A549 (cell line): ENCODE data around the gene CNOT1. TPM values are rescaled to one million over a fixed set of nuclear protein-coding genes. Genes with fewer than 3 reads are reported as not detected.

Experiments
- ATAC-seq, 2 experiments: fragments of 200-7000 bp in 1 of 2; fragments of >200 bp in 1 of 2; cut with Nextera tagmentation in 1 of 2; cut with Tn5 transposase in 1 of 2; 3 replicates each; pipeline versions ENCODE4 v1.8.0 to v1.9.1; 2018 to 2020; ENCODE audit warnings: mild to moderate bottlenecking in 1 of 2, moderate library complexity in 1 of 2
- CTCF ChIA-PET: fragments of 300-600 bp; sonication (Branson Sonifier 250); formaldehyde crosslinking; extraction: SDS; loops from one replicate; lab custom pipeline; 2021; ENCODE audit warnings: antibody characterized with exemption, inconsistent platforms; lab: Yijun Ruan, JAX
- POLR2A ChIA-PET: fragments of 350-600 bp; formaldehyde crosslinking; extraction: SDS; loops from one replicate; lab custom pipeline; 2021; ENCODE audit warnings: antibody characterized with exemption, inconsistent platforms; lab: Yijun Ruan, JAX
- DNase-seq, 2 experiments: peaks; one replicate each; pipeline versions ENCODE4 v3.0.0 to v3.0.0-alpha.2; 2011 to 2016; ENCODE audit warnings: low read depth in 1 of 2, low spot score in 1 of 2
- FAIRE-seq: peaks from 2 replicates; lab custom pipeline; 2011; peaks lifted over from hg19 to GRCh38; lab: Jason Lieb, UNC
- H3K27ac ChIP-seq, 2 experiments: fragments of >200 bp; sonication (Bioruptor Twin); formaldehyde crosslinking; 3 replicates each; pipeline ENCODE4 v1.5.1; 2016 to 2017
- H3K4me1 ChIP-seq: fragments of >200 bp; sonication (Bioruptor Twin); formaldehyde crosslinking; 3 replicates; pipeline ENCODE4 v1.6.1; 2016
- H3K4me2 ChIP-seq: fragments of >200 bp; sonication (Bioruptor Twin); formaldehyde crosslinking; 3 replicates; pipeline ENCODE4 v1.6.1; 2016
- H3K4me3 ChIP-seq: fragments of >200 bp; sonication (Bioruptor Twin); formaldehyde crosslinking; 3 replicates; pipeline ENCODE4 v1.5.1; 2016
- H3K9me3 ChIP-seq: fragments of >200 bp; sonication (Bioruptor Twin); formaldehyde crosslinking; 3 replicates; pipeline ENCODE4 v1.6.1; 2016
- BCL3 ChIP-seq: fragments of >200 bp; sonication (Bioruptor Twin); formaldehyde crosslinking; IDR thresholded peaks from 3 replicates; pipeline ENCODE4 v1.6.1; 2016
- CBX8 ChIP-seq: fragments of 200-600 bp; sonication (generic); IDR thresholded peaks from 2 replicates; pipeline ENCODE4 v1.6.1; 2016
- CTCF ChIP-seq: fragments of >200 bp; sonication (Bioruptor Twin); formaldehyde crosslinking; IDR thresholded peaks from 3 replicates; pipeline ENCODE4 v1.5.1; 2016
- FOSB ChIP-seq: fragments of 250-450 bp; sonication (Bioruptor Pico); IDR thresholded peaks from 2 replicates; pipeline ENCODE4 v1.5.0; 2020; ENCODE audit warnings: mild to moderate bottlenecking, moderate library complexity
- FOSL2 ChIP-seq, 2 experiments: fragments of 450-650 bp in 1 of 2; fragments of >200 bp in 1 of 2; sonication (Bioruptor Twin) in 1 of 2; formaldehyde crosslinking; IDR thresholded peaks; 2 replicates each; pipeline versions ENCODE4 v1.5.0 to v1.6.1; 2016 to 2020; ENCODE audit warnings: mild to moderate bottlenecking in 1 of 2, moderate library complexity in 1 of 2
- GATA3 ChIP-seq: IDR thresholded peaks from 2 replicates; pipeline ENCODE4 v1.6.1; 2012; ENCODE audit warnings: borderline replicate concordance
- HMGXB4 ChIP-seq: fragments of 250-450 bp; sonication (Bioruptor Pico); IDR thresholded peaks from 2 replicates; pipeline ENCODE4 v1.5.0; 2021; ENCODE audit warnings: mild to moderate bottlenecking, moderate library complexity, borderline replicate concordance
- HOXA7 ChIP-seq: fragments of 250-450 bp; sonication (Bioruptor Pico); IDR thresholded peaks from 2 replicates; pipeline ENCODE4 v1.5.0; 2020; ENCODE audit warnings: mild to moderate bottlenecking, moderate library complexity
- HOXB13 ChIP-seq: fragments of 250-450 bp; sonication (Bioruptor Pico); IDR thresholded peaks from 2 replicates; pipeline ENCODE4 v1.5.0; 2020; ENCODE audit warnings: low read depth, mild to moderate bottlenecking, moderate library complexity
- HOXB5 ChIP-seq: fragments of 250-450 bp; sonication (Bioruptor Pico); IDR thresholded peaks from 2 replicates; pipeline ENCODE4 v1.5.0; 2020; ENCODE audit warnings: mild to moderate bottlenecking, moderate library complexity
- JUNB ChIP-seq: fragments of >200 bp; sonication (Bioruptor Twin); formaldehyde crosslinking; IDR thresholded peaks from 2 replicates; pipeline ENCODE4 v1.6.1; 2016
- KDM1A ChIP-seq: fragments of 200-600 bp; sonication (generic); IDR thresholded peaks from 2 replicates; pipeline ENCODE4 v1.6.1; 2016; ENCODE audit warnings: low read depth, mild to moderate bottlenecking
- KDM5A ChIP-seq: fragments of 200-600 bp; sonication (generic); IDR thresholded peaks from 2 replicates; pipeline ENCODE4 v1.6.1; 2016; ENCODE audit warnings: antibody characterized with exemption, mild to moderate bottlenecking
- MAX ChIP-seq: IDR thresholded peaks from 2 replicates; pipeline ENCODE4 v1.6.1; 2012
- MYC ChIP-seq: IDR thresholded peaks from 2 replicates; pipeline ENCODE4 v1.6.1; 2012; ENCODE audit warnings: mild to moderate bottlenecking, inconsistent platforms, low read length, improper control_type of control experiment, borderline replicate concordance
- NFE2L2 ChIP-seq: fragments of 150-350 bp; conservative IDR thresholded peaks from 2 replicates; pipeline ENCODE4 v1.6.1; 2014; ENCODE audit warnings: low read length
- NPAS2 ChIP-seq: fragments of 250-450 bp; sonication (Bioruptor Pico); IDR thresholded peaks from 2 replicates; pipeline ENCODE4 v1.8.0; 2022; ENCODE audit warnings: mild to moderate bottlenecking, moderate library complexity, borderline replicate concordance
- NR3C1 ChIP-seq: fragments of >200 bp; sonication (Bioruptor Twin); formaldehyde crosslinking; IDR thresholded peaks from 3 replicates; pipeline ENCODE4 v1.6.1; 2017
- PBX3 ChIP-seq: IDR thresholded peaks from 2 replicates; pipeline ENCODE4 v1.6.1; 2012
- PHF8 ChIP-seq: fragments of 200-600 bp; sonication (generic); IDR thresholded peaks from 2 replicates; pipeline ENCODE4 v1.6.1; 2016; ENCODE audit warnings: low read depth, mild to moderate bottlenecking, antibody characterized with exemption, moderate library complexity, borderline replicate concordance
- POLR2A ChIP-seq: IDR thresholded peaks from 2 replicates; pipeline ENCODE4 v1.6.1; 2012; ENCODE audit warnings: mild to moderate bottlenecking, low read length
- RCOR1 ChIP-seq: fragments of 150-350 bp; IDR thresholded peaks from 2 replicates; pipeline ENCODE4 v1.6.1; 2014; ENCODE audit warnings: antibody characterized with exemption, low read length, low read depth
- REST ChIP-seq: fragments of 200-600 bp; sonication (generic); IDR thresholded peaks from 2 replicates; pipeline ENCODE4 v1.6.1; 2016; ENCODE audit warnings: antibody characterized with exemption, mild to moderate bottlenecking, moderate library complexity
- RFX5 ChIP-seq: fragments of 450-650 bp; IDR thresholded peaks from 2 replicates; pipeline ENCODE4 v1.7.1; 2014; ENCODE audit warnings: antibody characterized with exemption, mild to moderate bottlenecking, moderate library complexity
- ZC3H11A ChIP-seq: fragments of 450-650 bp; IDR thresholded peaks from 2 replicates; pipeline ENCODE4 v1.6.1; 2014; ENCODE audit warnings: antibody characterized with exemption, mild to moderate bottlenecking
- ZFP36 ChIP-seq: fragments of 450-650 bp; IDR thresholded peaks from 2 replicates; pipeline ENCODE4 v1.6.1; 2014; ENCODE audit warnings: borderline replicate concordance; ENCODE audit not compliant: partially characterized antibody
- ZNF302 ChIP-seq: fragments of 250-450 bp; sonication (Bioruptor Pico); IDR thresholded peaks from 2 replicates; pipeline ENCODE4 v1.9.0; 2021; ENCODE audit warnings: inconsistent platforms, mild to moderate bottlenecking, moderate library complexity
- ZSCAN20 ChIP-seq: fragments of 250-450 bp; sonication (Bioruptor Pico); IDR thresholded peaks from 2 replicates; pipeline ENCODE4 v1.8.0; 2022; ENCODE audit warnings: mild to moderate bottlenecking, moderate library complexity
- WGBS: methylation state at CpG from one replicate; pipeline ENCODE4 v1.1.6; 2017; ENCODE audit errors: missing lambda C conversion rate; 5-methylcytosine and 5-hydroxymethylcytosine counted together
- polyA plus RNA-seq, 4 experiments: library from polyadenylated mRNA; depleted of rRNA in 3 of 4; stranded (reverse); fragments of >200 nt; fragmentation: RNase III in 1 of 4; extraction: RNeasy Plus Mini Kit Qiagen cat#74134 plus additional on column Dnase treatment in 1 of 4; gene quantifications; 2 replicates in 3 of 4; 3 replicates in 1 of 4; pipeline ENCODE4 v1.2.3, GENCODE V29; 2011 to 2017

CNOT1 gene
- polyA plus RNA-seq, 2 of the 4 experiments (the other 2 are of a cell fraction): 119 to 226 TPM

- no peak for DNase-seq
- no CpG with 5 or more reads among the region's 3 CpGs for WGBS
- Histone ChIP-seq H3K27ac (no peak overlapping the region), H3K9me3 (no peaks in the 10 kb centered on the region), H3K4me1 (peaks cover 4% of the 10 kb centered on the region; the same call in 1 of the 3 replicates), H3K4me2 (no peak overlapping the region), H3K4me3 (no peak overlapping the region)
- POLR2A ChIA-PET: no interaction called here
- no peak for FAIRE-seq
- TF ChIP-seq REST: no peak
- no peak for TF ChIP-seq ZFP36
- no peak for TF ChIP-seq MAX
- TF ChIP-seq MYC: no peak
- no peak for TF ChIP-seq KDM1A
- no peak for TF ChIP-seq HMGXB4 (CRISPR knock-in tag)
- TF ChIP-seq HOXB13 (CRISPR knock-in tag): no peak
- no peak for TF ChIP-seq CTCF
- TF ChIP-seq NPAS2: no peak
- no peak for TF ChIP-seq KDM5A
- TF ChIP-seq BCL3: no peak
- no peak for TF ChIP-seq ZC3H11A
- TF ChIP-seq POLR2A: no peak
- no peak for TF ChIP-seq CBX8
- CTCF ChIA-PET: no interaction called here
- no peak for ATAC-seq
Measured at GRCh38 chr16:58615280-58615679, 14.3 kb downstream of the CNOT1 start.

- no peak for FAIRE-seq
- H3K9me3 ChIP-seq: no peaks in the 10 kb centered on the region
- ATAC-seq: no peak
- ChIA-PET POLR2A (no interaction called here), CTCF (no interaction called here)
- H3K4me2 ChIP-seq: no peak overlapping the region
- H3K4me1 ChIP-seq: peaks cover 4% of the 10 kb centered on the region; the same call in 1 of the 3 replicates
- H3K27ac ChIP-seq: no peak overlapping the region
- no CpG with 5 or more reads among the region's 6 CpGs for WGBS
- DNase-seq: no peak
- H3K4me3 ChIP-seq: no peak overlapping the region
- no peak for TF ChIP-seq HOXB5
- TF ChIP-seq NFE2L2: no peak
- TF ChIP-seq PHF8: no peak
- no peak for TF ChIP-seq FOSL2 (IDR thresholded peaks at IDR 0.05)
- TF ChIP-seq FOSL2 (CRISPR knock-in tag; IDR thresholded peaks at IDR 0.05): no peak
- no peak for TF ChIP-seq HOXB13 (CRISPR knock-in tag)
- TF ChIP-seq RCOR1: no peak
- TF ChIP-seq RFX5: no peak
- no peak for TF ChIP-seq PBX3
- TF ChIP-seq GATA3: no peak
- TF ChIP-seq NR3C1: no peak
- TF ChIP-seq FOSB (CRISPR knock-in tag): no peak
- TF ChIP-seq KDM1A: no peak
- no peak for TF ChIP-seq BCL3
- no peak for TF ChIP-seq JUNB
- TF ChIP-seq HOXA7: no peak
- TF ChIP-seq ZSCAN20 (CRISPR knock-in tag): no peak
- TF ChIP-seq ZNF302 (CRISPR knock-in tag): no peak
- TF ChIP-seq CBX8: no peak
Measured at GRCh38 chr16:58614860-58615259, 14.8 kb downstream of the CNOT1 start.
